ENCODE data around the gene PTPRR.

Gene PTPRR

GRCh38 chr12:70627677-70628076 is 292.9 kb downstream of the PTPRR start:
- no peak for TF ChIP-seq CTCF (IDR thresholded peaks at IDR 0.05; ENCODE audit: low read depth, low read length)
- no peak for DNase-seq (ENCODE audit: extremely low read depth, low read depth)

- no peak for DNase-seq (ENCODE audit: extremely low read depth, low read depth)
Measured at GRCh38 chr12:70626180-70626579, 294.4 kb downstream of the PTPRR start.

GRCh38 chr12:70619471-70620152 is 300.9 kb downstream of the PTPRR start:
- no peak for DNase-seq (ENCODE audit: extremely low read depth, low read depth)
- no peak for TF ChIP-seq CTCF (IDR thresholded peaks at IDR 0.05; ENCODE audit: low read depth, low read length)

More at GRCh38 chr12:70626180-70626579, 294.4 kb downstream of the PTPRR start:
- TF ChIP-seq CTCF (IDR thresholded peaks at IDR 0.05; ENCODE audit: low read depth, low read length): no peak

GRCh38 chr12:70618371-70618770 is 302.2 kb downstream of the PTPRR start:
- TF ChIP-seq CTCF (IDR thresholded peaks at IDR 0.05; ENCODE audit: low read depth, low read length): no peak
- DNase-seq (ENCODE audit: extremely low read depth, low read depth): no peak

- no peak for TF ChIP-seq CTCF (IDR thresholded peaks at IDR 0.05; ENCODE audit: low read depth, low read length)
- DNase-seq (ENCODE audit: extremely low read depth, low read depth): no peak
Measured at GRCh38 chr12:70617450-70617849, 303.1 kb downstream of the PTPRR start.

GRCh38 chr12:70615174-70615866 is 305.2 kb downstream of the PTPRR start:
- no peak for DNase-seq (ENCODE audit: extremely low read depth, low read depth)
- TF ChIP-seq CTCF (IDR thresholded peaks at IDR 0.05; ENCODE audit: low read depth, low read length): no peak

- no peak for DNase-seq (ENCODE audit: extremely low read depth, low read depth)
Measured at GRCh38 chr12:70609739-70610491, 310.6 kb downstream of the PTPRR start.

More at GRCh38 chr12:70609739-70610491, 310.6 kb downstream of the PTPRR start:
- no peak for TF ChIP-seq CTCF (IDR thresholded peaks at IDR 0.05; ENCODE audit: low read depth, low read length)

All from AG09319 (cell line).